PFSK-1 (cell line): ENCODE results near the gene STXBP3.

Experiments used
- FOXP2 ChIP-seq: optimal IDR thresholded peaks from 2 replicates; pipeline ENCODE3; 2011; ENCODE audit warnings: borderline replicate concordance, control low read depth, inconsistent platforms; ENCODE audit not compliant: insufficient read depth; ENCODE audit errors: extremely low read length, extremely low read depth
- POLR2AphosphoS5 ChIP-seq: IDR thresholded peaks from 2 replicates; pipeline ENCODE4 v1.6.1; 2012; ENCODE audit warnings: low read depth, mild to moderate bottlenecking, control low read depth, low read length, moderate library complexity
- REST ChIP-seq, 2 experiments: IDR thresholded peaks; 2 replicates each; pipeline versions ENCODE4 v1.6.1 to v1.8.0; 2011 to 2012; ENCODE audit warnings: low read depth in 2 of 2, low read length in 2 of 2, control low read depth in 1 of 2, inconsistent platforms in 1 of 2, mild to moderate bottlenecking in 1 of 2, moderate library complexity in 1 of 2; ENCODE audit not compliant: insufficient read depth in 1 of 2
- SIN3A ChIP-seq: IDR thresholded peaks from 2 replicates; pipeline ENCODE4 v1.6.1; 2012; ENCODE audit warnings: mild to moderate bottlenecking, low read length, moderate library complexity, borderline replicate concordance; ENCODE audit not compliant: insufficient read depth
- TAF1 ChIP-seq: IDR thresholded peaks from 2 replicates; pipeline ENCODE4 v1.6.1; 2012; ENCODE audit warnings: low read length, control low read depth, borderline replicate concordance; ENCODE audit not compliant: insufficient read depth

The STXBP3 gene

GRCh38 chr1:108704496-108704895 is 42.0 kb upstream of the STXBP3 start:
- no peak for TF ChIP-seq POLR2AphosphoS5
- no peak for TF ChIP-seq FOXP2
- TF ChIP-seq SIN3A: no peak
- TF ChIP-seq TAF1: no peak
- no peak for TF ChIP-seq REST (IDR thresholded peaks at IDR 0.05; ENCODE audit: insufficient read depth in 1 of 2, low read depth in 2 of 2, low read length in 2 of 2)

GRCh38 chr1:108706643-108707042 is 39.8 kb upstream of the STXBP3 start:
- no peak for TF ChIP-seq REST (IDR thresholded peaks at IDR 0.05; ENCODE audit: insufficient read depth in 1 of 2, low read depth in 2 of 2, low read length in 2 of 2)
- TF ChIP-seq POLR2AphosphoS5: no peak
- TF ChIP-seq TAF1: no peak
- TF ChIP-seq SIN3A: no peak
- no peak for TF ChIP-seq FOXP2

- TF ChIP-seq FOXP2 (no peak), REST (IDR thresholded peaks at IDR 0.05; ENCODE audit: insufficient read depth in 1 of 2, low read depth in 2 of 2, low read length in 2 of 2) (no peak), SIN3A (no peak), TAF1 (no peak), POLR2AphosphoS5 (no peak)
Measured at GRCh38 chr1:108708691-108709660, 37.5 kb upstream of the STXBP3 start.

- TF ChIP-seq FOXP2 (no peak), TAF1 (no peak), REST (IDR thresholded peaks at IDR 0.05; ENCODE audit: insufficient read depth in 1 of 2, low read depth in 2 of 2, low read length in 2 of 2) (no peak)
Measured at GRCh38 chr1:108712606-108713150, 33.8 kb upstream of the STXBP3 start, which contains the start of gene FNDC7. FNDC7 (plus strand) TSS chr1:108712908; CDS start chr1:108712934, 26 bp downstream.
